Endothelial cell of umbilical vein (primary cell): ENCODE results near the gene SLC15A5. TPM values are rescaled to one million over a fixed set of nuclear protein-coding genes. Genes with fewer than 3 reads are reported as not detected.

Experiments used
- BruUV-seq: library from RNA; stranded (reverse); fragments of 400-500 nt; replicated peaks from 2 replicates; lab custom pipeline; 2021; lab: Mats Ljungman, UMichigan
- CTCF ChIA-PET: fragments of 300-600, 350-600 bp; sonication (Branson Sonifier 250); formaldehyde crosslinking; loops from one replicate; lab custom pipeline; 2021; ENCODE audit warnings: antibody characterized with exemption, inconsistent platforms; lab: Charles Lee
- POLR2A ChIA-PET: fragments of 300-600, 350-600 bp; sonication (Branson Sonifier 250); formaldehyde crosslinking; loops from one replicate; lab custom pipeline; 2021; ENCODE audit warnings: antibody characterized with exemption, inconsistent platforms; lab: Charles Lee
- DNase-seq: peaks from one replicate; pipeline ENCODE4 v3.0.0-alpha.2; 2011; ENCODE audit warnings: low read depth, low spot score
- FAIRE-seq: peaks from 2 replicates; lab custom pipeline; 2011; peaks lifted over from hg19 to GRCh38; lab: Jason Lieb, UNC
- H2AFZ ChIP-seq: 2 replicates; pipeline ENCODE4 v1.6.0; 2012; ENCODE audit warnings: low read depth, low read length, control low read depth, inconsistent platforms
- H3K27ac ChIP-seq: 2 replicates; pipeline ENCODE4 v1.5.1; 2011; ENCODE audit warnings: low read depth, mild to moderate bottlenecking, control low read depth, low read length, moderate library complexity; ENCODE audit not compliant: insufficient read depth
- H3K27me3 ChIP-seq, 2 experiments: 2 replicates each; pipeline versions ENCODE4 v1.6.0 to v1.6.1; 2011; ENCODE audit warnings: low read length in 2 of 2, mixed read lengths in 1 of 2; ENCODE audit not compliant: control insufficient read depth in 2 of 2, insufficient read depth in 2 of 2
- H3K36me3 ChIP-seq, 2 experiments: 2 replicates in 1 of 2; 3 replicates in 1 of 2; pipeline ENCODE4 v1.5.1; 2011; ENCODE audit warnings: low read length in 2 of 2, mild to moderate bottlenecking in 1 of 2, moderate library complexity in 1 of 2; ENCODE audit not compliant: control insufficient read depth in 2 of 2, insufficient read depth in 2 of 2; ENCODE audit errors: extremely low read depth in 1 of 2
- H3K4me1 ChIP-seq: 3 replicates; pipeline ENCODE4 v1.5.1; 2011; ENCODE audit warnings: mild to moderate bottlenecking, low read length; ENCODE audit not compliant: control insufficient read depth, insufficient read depth; ENCODE audit errors: extremely low read depth
- H3K4me2 ChIP-seq: 2 replicates; pipeline ENCODE4 v1.6.1; 2011; ENCODE audit warnings: low read length, control low read depth, mixed read lengths; ENCODE audit not compliant: insufficient read depth
- H3K4me3 ChIP-seq, 3 experiments: fragments of 200-600 bp in 1 of 3; sonication (generic), shearing (Covaris generic) in 1 of 3; replicated peaks in 1 of 3; 2 replicates each; pipeline ENCODE4 v1.5.1; 2011 to 2016; ENCODE audit warnings: control low read depth in 3 of 3, low read length in 3 of 3, mild to moderate bottlenecking in 2 of 3, inconsistent platforms in 1 of 3, low read depth in 1 of 3, moderate library complexity in 1 of 3; ENCODE audit not compliant: insufficient read depth in 1 of 3
- H3K79me2 ChIP-seq: 2 replicates; pipeline ENCODE4 v1.6.0; 2012; ENCODE audit warnings: low read length, inconsistent platforms; ENCODE audit not compliant: control insufficient read depth, insufficient read depth
- H3K9ac ChIP-seq: replicated peaks from 2 replicates; pipeline ENCODE3; 2011; ENCODE audit warnings: low read length, control low read depth; ENCODE audit not compliant: insufficient read depth; ENCODE audit errors: extremely low read depth
- H3K9me1 ChIP-seq: replicated peaks from 3 replicates; pipeline ENCODE4 v1.6.0; 2011; ENCODE audit warnings: mild to moderate bottlenecking, low read length; ENCODE audit not compliant: control insufficient read depth, insufficient read depth; ENCODE audit errors: extremely low read depth
- H3K9me3 ChIP-seq: replicated peaks from 2 replicates; pipeline ENCODE4 v1.5.1; 2012; ENCODE audit warnings: low read length, inconsistent platforms; ENCODE audit not compliant: control insufficient read depth, insufficient read depth
- H4K20me1 ChIP-seq: replicated peaks from 2 replicates; pipeline ENCODE3; 2011; ENCODE audit warnings: mild to moderate bottlenecking, low read length; ENCODE audit not compliant: control insufficient read depth, insufficient read depth; ENCODE audit errors: extremely low read depth
- CTCF ChIP-seq, 2 donors: IDR thresholded peaks; 1 replicate in 1 of 2; 2 replicates in 1 of 2; pipeline ENCODE4 v1.5.1; 2011; ENCODE audit warnings: low read length in 2 of 2, mild to moderate bottlenecking in 2 of 2, moderate library complexity in 2 of 2, control low read depth in 1 of 2, inconsistent platforms in 1 of 2, low read depth in 1 of 2; ENCODE audit not compliant: insufficient read depth in 1 of 2; ENCODE audit errors: extremely low read depth in 1 of 2
- GATA2 ChIP-seq: IDR thresholded peaks from 2 replicates; pipeline ENCODE4 v1.7.0; 2011; ENCODE audit warnings: low read depth, mild to moderate bottlenecking, moderate library complexity, mixed read lengths, low read length; ENCODE audit not compliant: insufficient read length, insufficient read depth
- JUN ChIP-seq: IDR thresholded peaks from 2 replicates; pipeline ENCODE4 v1.6.1; 2011; ENCODE audit warnings: borderline replicate concordance, low read depth; ENCODE audit not compliant: insufficient read length, insufficient read depth
- MYC ChIP-seq: IDR thresholded peaks from one replicate; pipeline ENCODE4 v1.6.1; 2011; ENCODE audit warnings: mild to moderate bottlenecking, low read depth, low read length
- POLR2A ChIP-seq: IDR thresholded peaks from 2 replicates; pipeline ENCODE4 v1.6.1; 2012; ENCODE audit warnings: low read depth, mild to moderate bottlenecking, control low read depth, low read length
- POLR2AphosphoS5 ChIP-seq: IDR thresholded peaks from 2 replicates; pipeline ENCODE4 v1.6.1; 2012; ENCODE audit warnings: low read depth, mild to moderate bottlenecking, control low read depth, low read length, moderate library complexity; ENCODE audit not compliant: insufficient read depth
- dilution Hi-C: fragments of 300-500 bp; cut with MboI; formaldehyde crosslinking; loops from one replicate; pipeline ENCODE4 v1.15.0; 2019; ENCODE audit warnings: low sequenced_read_pairs; ENCODE audit not compliant: extremely low pct_ligation_motif_present
- intact Hi-C: fragments of 100-400 bp; cut with micrococcal nuclease; formaldehyde crosslinking; loops from one replicate; pipeline ENCODE4 v1.10.0; 2022
- polyA plus RNA-seq, 4 experiments: library from polyadenylated mRNA; depleted of rRNA in 3 of 4; stranded (reverse) in 3 of 4; unstranded in 1 of 4; fragments of >200 nt; gene quantifications; 2 replicates each; pipeline versions ENCODE4 v1.2.1 to v1.2.3, GENCODE V29; 2011 to 2012; ENCODE audit warnings: missing spikeins in 1 of 4
- total RNA-seq: library from RNA; stranded (reverse); gene quantifications from 2 replicates; pipeline ENCODE4 v1.2.3, GENCODE V29; 2021
- TF ChIP-seq, protein P1 (sequence below): IDR thresholded peaks from 2 replicates; pipeline ENCODE4 v1.6.1; 2011; ENCODE audit not compliant: insufficient read depth, insufficient read length

The SLC15A5 gene
- total and polyA plus RNA-seq, 2 donors (not counting 3 experiments of a cell fraction or from before 2014, with no cell fraction given), result not detected

DNA sequence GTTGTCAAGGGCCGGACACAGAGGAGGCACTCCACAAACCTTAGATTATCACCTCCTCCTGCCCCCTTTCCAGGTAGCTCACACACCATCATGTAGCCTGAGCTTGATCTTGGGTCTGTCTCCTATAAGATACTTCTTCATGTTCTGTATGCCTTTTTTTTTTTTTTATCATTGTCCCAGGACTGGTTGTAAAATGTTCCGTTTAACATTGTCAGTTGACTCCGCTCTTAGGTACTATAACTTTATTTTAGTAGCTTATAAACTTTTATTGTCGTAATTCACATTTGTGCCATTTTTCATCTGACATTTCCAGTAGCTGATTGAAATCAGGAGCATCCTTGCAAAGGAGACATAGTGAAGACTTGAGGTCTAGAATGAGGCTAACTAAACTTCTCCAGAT lies 79.9 kb downstream of the SLC15A5 start:
- intact Hi-C loops (no loop called here), dilution Hi-C loops (no loop called here)
- H2AFZ ChIP-seq, result no peak overlapping the region
- FAIRE-seq (no peak), DNase-seq (no peak)
- no TSS peak for BruUV-seq
- H3K4me1 ChIP-seq, result no peaks in the 10 kb centered on the region
- TF ChIP-seq CTCF (IDR thresholded peaks at IDR 0.05; ENCODE audit: extremely low read depth in 1 of 2, insufficient read depth in 1 of 2, low read depth in 1 of 2, low read length in 2 of 2), result no peak
- TF ChIP-seq, protein P1, sequence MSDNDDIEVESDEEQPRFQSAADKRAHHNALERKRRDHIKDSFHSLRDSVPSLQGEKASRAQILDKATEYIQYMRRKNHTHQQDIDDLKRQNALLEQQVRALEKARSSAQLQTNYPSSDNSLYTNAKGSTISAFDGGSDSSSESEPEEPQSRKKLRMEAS, result no peak
- H3K4me2 ChIP-seq, result no peak overlapping the region
- ChIA-PET POLR2A (no interaction called here), CTCF (interaction anchor here (1.2 kb wide), 1 partner anchor 9 kb away, joined by 3 read pairs; no protein-coding TSS in a partner anchor)
- H3K27me3 ChIP-seq, result no peaks in the 10 kb centered on the region
- no peak overlapping the region for H3K9ac ChIP-seq
- no peaks in the 10 kb centered on the region for H4K20me1 ChIP-seq
- no peak overlapping the region for H3K27ac ChIP-seq
- no peaks in the 10 kb centered on the region for H3K9me1 ChIP-seq
- no peaks in the 10 kb centered on the region for H3K79me2 ChIP-seq
- no peak overlapping the region for H3K4me3 ChIP-seq
- H3K36me3 ChIP-seq, result no peaks in the 10 kb centered on the region
- H3K9me3 ChIP-seq, result no peaks in the 10 kb centered on the region

- FAIRE-seq, result no peak
- ChIA-PET POLR2A (no interaction called here), CTCF (no interaction called here)
- H3K79me2 ChIP-seq, result no peaks in the 10 kb centered on the region
- intact Hi-C loops (no loop called here), dilution Hi-C loops (no loop called here)
- H3K4me1 ChIP-seq, result no peaks in the 10 kb centered on the region
- H4K20me1 ChIP-seq, result no peaks in the 10 kb centered on the region
- H3K36me3 ChIP-seq, result no peaks in the 10 kb centered on the region
- BruUV-seq, result no TSS peak
- no peak overlapping the region for H3K4me2 ChIP-seq
- H3K9me1 ChIP-seq, result no peaks in the 10 kb centered on the region
- peak; percentile 7 for DNase-seq
- no peak overlapping the region for H2AFZ ChIP-seq
- no peak overlapping the region for H3K4me3 ChIP-seq
- no peak for TF ChIP-seq POLR2A
- TF ChIP-seq MYC, result no peak
- no peak for TF ChIP-seq JUN
- TF ChIP-seq POLR2AphosphoS5, result no peak
- no peak for TF ChIP-seq CTCF (IDR thresholded peaks at IDR 0.05; ENCODE audit: extremely low read depth in 1 of 2, insufficient read depth in 1 of 2, low read depth in 1 of 2, low read length in 2 of 2)
- no peak for TF ChIP-seq GATA2
- no peaks in the 10 kb centered on the region for H3K27me3 ChIP-seq
- no peaks in the 10 kb centered on the region for H3K9me3 ChIP-seq
- H3K27ac ChIP-seq, result no peak overlapping the region
- H3K9ac ChIP-seq, result no peak overlapping the region
These were observed 87.6 kb downstream of the SLC15A5 start for GRCh38 chr12:16189849-16190248.
